ENCODE measurements around the gene ANKRD42. TPM values are rescaled to one million over a fixed set of nuclear protein-coding genes. Genes with fewer than 3 reads are reported as not detected.

ANKRD42 gene
- 1 to 10 TPM; 2.1 to 3.7 (median 3.4) TPM for total RNA-seq

DNA sequence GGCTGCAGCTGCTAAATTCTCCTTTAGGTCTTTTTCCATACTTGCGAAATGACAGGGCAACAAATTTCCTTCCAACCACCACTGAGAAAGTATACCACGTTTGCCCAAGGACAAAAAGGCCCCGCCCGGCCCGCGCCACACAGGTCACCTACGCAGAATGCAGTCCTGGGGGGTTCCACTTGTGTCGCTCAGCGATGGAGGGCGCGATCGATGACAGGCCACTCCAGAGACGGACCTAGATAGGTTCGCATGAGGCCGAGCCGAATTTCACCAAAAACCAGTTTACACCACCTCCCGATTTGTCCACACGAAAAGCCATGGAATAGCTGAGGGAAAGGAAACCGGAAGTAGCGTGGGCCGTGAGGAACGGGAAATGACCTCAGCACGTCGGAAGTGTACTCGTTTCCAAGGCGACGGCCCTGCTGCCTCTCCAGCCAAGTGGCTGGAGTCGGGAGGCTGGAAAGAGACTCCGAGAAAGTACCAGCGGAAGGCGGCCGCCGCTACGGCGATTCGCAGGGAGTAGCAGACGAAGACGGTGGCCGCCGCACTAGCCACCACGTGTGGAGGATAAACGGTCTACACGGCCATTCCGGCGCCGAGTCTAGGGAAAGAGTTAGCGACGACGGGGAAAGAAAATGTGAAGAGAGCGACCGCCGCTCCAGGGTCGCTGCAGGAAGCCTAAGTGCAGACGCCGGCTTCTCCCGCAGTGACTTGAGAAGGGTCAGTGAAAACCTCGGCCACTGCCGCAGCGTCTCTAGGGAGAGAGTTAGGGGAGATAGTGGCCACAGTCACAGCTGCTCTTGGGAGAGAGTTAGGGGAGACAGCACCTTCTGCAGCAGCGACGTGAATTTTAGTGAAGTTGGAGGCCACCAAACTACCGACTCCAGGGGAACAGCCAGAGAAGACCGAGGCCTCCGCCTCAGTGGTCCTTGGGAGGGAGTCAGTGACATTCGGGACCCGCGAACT lies at the start of gene ANKRD42:
ANKRD42 (plus strand) TSS at position 398 of the 966 bp plus-strand sequence. CDS start 959 bp downstream, outside the sequence.
- peak; percentile 50 to 78 for TF ChIP-seq POLR2A (IDR thresholded peaks at IDR 0.05)
- TF ChIP-seq, protein P1, sequence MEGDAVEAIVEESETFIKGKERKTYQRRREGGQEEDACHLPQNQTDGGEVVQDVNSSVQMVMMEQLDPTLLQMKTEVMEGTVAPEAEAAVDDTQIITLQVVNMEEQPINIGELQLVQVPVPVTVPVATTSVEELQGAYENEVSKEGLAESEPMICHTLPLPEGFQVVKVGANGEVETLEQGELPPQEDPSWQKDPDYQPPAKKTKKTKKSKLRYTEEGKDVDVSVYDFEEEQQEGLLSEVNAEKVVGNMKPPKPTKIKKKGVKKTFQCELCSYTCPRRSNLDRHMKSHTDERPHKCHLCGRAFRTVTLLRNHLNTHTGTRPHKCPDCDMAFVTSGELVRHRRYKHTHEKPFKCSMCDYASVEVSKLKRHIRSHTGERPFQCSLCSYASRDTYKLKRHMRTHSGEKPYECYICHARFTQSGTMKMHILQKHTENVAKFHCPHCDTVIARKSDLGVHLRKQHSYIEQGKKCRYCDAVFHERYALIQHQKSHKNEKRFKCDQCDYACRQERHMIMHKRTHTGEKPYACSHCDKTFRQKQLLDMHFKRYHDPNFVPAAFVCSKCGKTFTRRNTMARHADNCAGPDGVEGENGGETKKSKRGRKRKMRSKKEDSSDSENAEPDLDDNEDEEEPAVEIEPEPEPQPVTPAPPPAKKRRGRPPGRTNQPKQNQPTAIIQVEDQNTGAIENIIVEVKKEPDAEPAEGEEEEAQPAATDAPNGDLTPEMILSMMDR (IDR thresholded peaks at IDR 0.05 in 4 of 5, conservative IDR thresholded peaks at IDR 0.05 in 1 of 5), result peak in 1 of 5 experiments; percentile 17
- in situ Hi-C loops (cut with MboI; ENCODE audit: low sequenced_read_pairs in 4 of 4) (loop anchor here in 2 of 4 donors (5.0 to 10.0 kb wide), 2 partner anchors 36 to 289 kb away; partner anchors contain the start of genes DDIAS (in 2 of the 2), PRCP (in 2 of the 2) and PCF11 (in 1 of the 2)), intact Hi-C loops (cut with DNase I; ENCODE audit: low total_unique reads) (loop anchor here (1.0 to 5.0 kb wide), 5 partner anchors 36 to 293 kb away; partner anchors contain the start of genes CCDC90B, DDIAS, PCF11 and PRCP)
- peak within 1 kb of the TSS; percentile 84 to 95 (median 90) for H3K27ac ChIP-seq
- DNase-seq (peak; percentile 91), ATAC-seq (peak; percentile 98 to 99)
- H3K27me3 ChIP-seq, result no peaks in the 10 kb centered on the region
- H3K36me3 ChIP-seq, result peaks cover 0 to 40% of the 10 kb centered on the region in 2 donors
- peak within 1 kb of the TSS; percentile 72 to 87 (median 84) for H3K4me3 ChIP-seq
- peaks cover 18 to 23% of the 10 kb centered on the region in 2 donors for H3K4me1 ChIP-seq
- H3K9me3 ChIP-seq, result no peaks in the 10 kb centered on the region

- Histone ChIP-seq H3K36me3 (no peaks in the 10 kb centered on the region), H3K27ac (no peak overlapping the region), H3K27me3 (no peaks in the 10 kb centered on the region), H3K4me3 (no peak overlapping the region), H3K9me3 (no peaks in the 10 kb centered on the region), H3K4me1 (no peaks in the 10 kb centered on the region)
- DNase-seq (no peak), ATAC-seq (no peak)
- no peak for TF ChIP-seq POLR2A (IDR thresholded peaks at IDR 0.05)
- TF ChIP-seq, protein P1 (IDR thresholded peaks at IDR 0.05 in 4 of 5, conservative IDR thresholded peaks at IDR 0.05 in 1 of 5), result no peak
- in situ Hi-C loops (cut with MboI; ENCODE audit: low sequenced_read_pairs in 4 of 4) (no loop called here), intact Hi-C loops (cut with DNase I; ENCODE audit: low total_unique reads) (no loop called here)
Measured at GRCh38 chr11:83147895-83148294, 45.6 kb upstream of the ANKRD42 start.

DNA sequence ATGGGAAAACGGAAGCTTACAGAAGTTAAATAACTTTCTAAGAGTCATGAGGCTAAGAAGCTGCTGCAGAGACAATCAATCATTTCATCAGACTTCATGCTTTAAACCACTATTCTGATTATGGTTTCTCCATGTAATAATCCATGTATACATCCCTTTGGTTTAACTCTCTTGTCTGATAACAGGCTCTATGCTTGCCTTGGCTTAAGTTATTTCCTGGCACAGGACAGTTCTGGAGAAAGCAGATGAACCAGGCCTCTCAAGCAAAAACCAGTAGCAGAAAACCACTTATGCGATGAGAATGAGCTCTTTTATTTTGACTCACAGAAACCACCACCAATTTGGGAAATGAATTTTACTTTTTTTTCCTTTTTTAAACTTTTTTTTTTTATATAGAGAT lies 43.1 kb upstream of the ANKRD42 start:
- in situ Hi-C loops (cut with MboI; ENCODE audit: low sequenced_read_pairs in 4 of 4), result loop anchor here in 2 of 4 donors (10.0 to 25.0 kb wide), 2 partner anchors 76 to 88 kb away; partner anchors contain the start of gene RAB30 (in 2 of the 2)
- Histone ChIP-seq H3K36me3 (no peaks in the 10 kb centered on the region), H3K4me3 (no peak overlapping the region), H3K27ac (no peak overlapping the region), H3K27me3 (no peaks in the 10 kb centered on the region), H3K9me3 (no peaks in the 10 kb centered on the region), H3K4me1 (peaks cover 0 to 2% of the 10 kb centered on the region in 2 donors)
- ATAC-seq (no peak), DNase-seq (no peak)
- no peak for TF ChIP-seq POLR2A (IDR thresholded peaks at IDR 0.05)
- TF ChIP-seq, protein P1 (IDR thresholded peaks at IDR 0.05 in 4 of 5, conservative IDR thresholded peaks at IDR 0.05 in 1 of 5), result no peak
- intact Hi-C loops (cut with DNase I; ENCODE audit: low total_unique reads), result loop anchor here (10.0 kb wide), 1 partner anchor 134 kb away; the partner anchor contains the start of gene CCDC90B

DNA sequence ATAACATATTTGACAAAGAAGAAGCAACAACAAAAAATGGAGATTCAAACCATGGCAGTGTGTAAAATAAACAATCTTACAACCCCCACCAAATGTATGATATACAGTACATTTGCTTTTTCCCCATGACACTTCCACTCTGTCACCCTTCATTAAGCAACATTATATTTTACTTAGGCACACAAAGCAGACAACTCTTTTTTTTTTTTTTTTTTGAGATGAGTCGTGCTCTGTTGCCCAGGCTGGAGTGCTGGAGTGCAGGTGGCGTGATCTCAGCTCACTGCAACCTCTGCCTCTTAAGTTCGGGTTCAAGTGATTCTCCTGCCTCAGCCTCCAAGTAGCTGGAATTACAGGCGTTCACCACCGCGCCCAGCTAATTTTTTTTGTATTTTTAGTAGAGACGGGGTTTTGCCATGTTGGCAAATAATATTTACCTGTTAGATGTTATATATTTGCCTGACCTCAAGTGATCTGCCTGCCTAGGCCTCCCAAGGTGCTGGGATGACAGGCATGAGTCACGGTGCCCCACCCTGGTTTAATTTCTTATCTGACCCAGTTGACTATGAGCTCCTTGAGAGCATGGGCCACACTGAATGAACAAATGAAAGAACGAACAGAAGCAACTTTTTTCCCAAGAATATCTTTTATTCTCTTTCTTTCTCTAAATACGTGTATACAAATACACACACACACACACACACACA lies 42.1 kb upstream of the ANKRD42 start:
- H3K4me1 ChIP-seq, result peaks cover 3% of the 10 kb centered on the region in 2 donors
- no peak for ATAC-seq
- in situ Hi-C loops (cut with MboI; ENCODE audit: low sequenced_read_pairs in 4 of 4) (loop anchor here in 2 of 4 donors (10.0 to 25.0 kb wide), 2 partner anchors 77 to 89 kb away; partner anchors contain the start of gene RAB30 (in 2 of the 2)), intact Hi-C loops (cut with DNase I; ENCODE audit: low total_unique reads) (loop anchor here (10.0 kb wide), 1 partner anchor 133 kb away; the partner anchor contains the start of gene CCDC90B)
- H3K9me3 ChIP-seq, result no peaks in the 10 kb centered on the region
- no peak overlapping the region for H3K27ac ChIP-seq
- TF ChIP-seq POLR2A (IDR thresholded peaks at IDR 0.05), result no peak
- TF ChIP-seq, protein P1 (IDR thresholded peaks at IDR 0.05 in 4 of 5, conservative IDR thresholded peaks at IDR 0.05 in 1 of 5), result no peak
- H3K27me3 ChIP-seq, result no peaks in the 10 kb centered on the region
- H3K4me3 ChIP-seq, result no peak overlapping the region
- DNase-seq, result no peak
- H3K36me3 ChIP-seq, result no peaks in the 10 kb centered on the region
